Tibial nerve (tissue), 4 donors: Measurements from ENCODE around the gene AAMP. TPM values are rescaled to one million over a fixed set of nuclear protein-coding genes. Genes with fewer than 3 reads are reported as not detected.
A peak's percentile ranks its signal among the peaks of the same experiment; 100 is the strongest.

Source experiments
- DNase-seq, 2 donors: peaks; one replicate each; pipeline ENCODE4 v3.0.0-alpha.2; 2019; ENCODE audit warnings: low spot score in 2 of 2
- H3K27ac ChIP-seq, 4 donors: fragments of 200-600 bp; sonication (generic) in 3 of 4; one replicate each; pipeline ENCODE4 v1.5.1; 2017 to 2019; ENCODE audit warnings: mild to moderate bottlenecking in 1 of 4
- H3K27me3 ChIP-seq, 2 donors: fragments of 200-600 bp; sonication (generic) in 1 of 2; one replicate each; pipeline versions ENCODE4 v1.5.1 to v1.6.0; 2017 to 2019
- H3K36me3 ChIP-seq, 3 donors: fragments of 200-600 bp; sonication (generic); one replicate each; pipeline ENCODE4 v1.5.1; 2018 to 2019
- H3K4me1 ChIP-seq, 4 donors: fragments of 200-600 bp; sonication (generic) in 3 of 4; one replicate each; pipeline ENCODE4 v1.5.1; 2017 to 2019
- H3K4me3 ChIP-seq, 4 donors: fragments of 200-600 bp; sonication (generic) in 3 of 4; one replicate each; pipeline ENCODE4 v1.5.1; 2017 to 2019; ENCODE audit warnings: mild to moderate bottlenecking in 1 of 4, moderate library complexity in 1 of 4
- H3K9me3 ChIP-seq, 4 donors: fragments of 200-600 bp; sonication (generic) in 3 of 4; one replicate each; pipeline ENCODE4 v1.5.1; 2017 to 2019
- EP300 ChIP-seq, 2 donors: sonication (generic); formaldehyde crosslinking; IDR thresholded peaks; one replicate each; pipeline ENCODE4 v1.6.1; 2017; ENCODE audit warnings: antibody characterized with exemption in 2 of 2, mild to moderate bottlenecking in 1 of 2
- POLR2A ChIP-seq, 2 donors: fragments of 450-650 bp; IDR thresholded peaks; one replicate each; pipeline ENCODE4 v1.6.1; 2017; ENCODE audit warnings: antibody characterized with exemption in 2 of 2, mild to moderate bottlenecking in 2 of 2, moderate library complexity in 2 of 2
- WGBS, 2 donors: methylation state at CpG; one replicate each; pipeline ENCODE4 v1.1.5; 2018; 5-methylcytosine and 5-hydroxymethylcytosine counted together
- total RNA-seq, 4 donors: library from RNA; depleted of rRNA; stranded (reverse); fragments of >200 nt; gene quantifications; one replicate each; pipeline ENCODE4 v1.1.0, GENCODE V29; 2016
- TF ChIP-seq, protein P1 (sequence below), 5 experiments: fragments of 200-600 bp in 3 of 5; fragments of 450-650 bp in 2 of 5; sonication (generic) in 3 of 5; IDR thresholded peaks; one replicate each; pipeline ENCODE4 v1.5.1; 2016 to 2019; ENCODE audit warnings: antibody characterized with exemption in 5 of 5, mild to moderate bottlenecking in 3 of 5, moderate library complexity in 2 of 5

AAMP gene
- total RNA-seq, 4 donors from 2014 or later = 111 to 179 (median 143) TPM

DNA sequence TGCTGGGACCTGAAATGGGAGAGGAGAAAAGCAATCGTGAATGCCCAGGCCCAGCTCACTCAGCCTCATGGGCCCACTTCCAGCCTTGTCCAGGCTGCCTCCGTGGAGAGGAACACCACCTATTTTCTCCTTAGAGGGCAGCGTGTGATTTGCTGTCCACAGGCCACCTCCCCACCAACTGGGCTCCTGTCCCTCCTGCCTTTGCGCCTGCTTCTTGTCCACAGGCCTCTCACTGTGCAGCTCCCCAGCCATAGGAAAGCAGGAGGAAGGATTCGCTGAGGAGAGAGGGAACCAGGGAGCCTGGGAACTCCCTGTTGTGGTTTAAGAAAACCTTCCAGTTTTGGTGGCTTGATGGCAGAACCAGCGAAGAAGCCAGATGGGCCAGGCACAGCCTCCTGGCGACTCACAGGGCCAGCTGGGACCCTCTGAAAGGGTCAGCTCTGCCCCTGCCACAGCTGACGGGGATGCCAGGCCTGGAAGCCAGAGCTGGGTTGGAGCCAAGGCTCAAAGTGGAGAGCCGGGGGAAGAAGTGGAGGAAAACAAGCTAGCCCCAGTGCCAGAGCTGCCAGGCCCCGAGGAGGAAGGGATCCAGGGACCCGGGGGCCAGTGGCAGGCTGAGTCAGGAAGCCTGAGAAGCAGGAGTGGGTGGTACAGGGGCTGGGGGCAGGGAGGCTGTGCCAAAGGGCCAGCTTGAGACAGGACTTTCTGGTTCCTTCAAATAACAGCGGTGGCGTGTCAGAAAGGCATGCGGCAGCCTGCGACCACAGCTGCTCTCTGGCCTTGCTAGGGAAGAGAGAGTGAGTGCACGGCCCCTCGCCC lies 12.4 kb upstream of the AAMP start:
- no peaks in the 10 kb centered on the region for H3K27me3 ChIP-seq
- H3K36me3 ChIP-seq = peaks cover 3 to 49% (median 14%) of the 10 kb centered on the region in 3 donors
- no peak for TF ChIP-seq POLR2A (IDR thresholded peaks at IDR 0.05)
- TF ChIP-seq, protein P1, sequence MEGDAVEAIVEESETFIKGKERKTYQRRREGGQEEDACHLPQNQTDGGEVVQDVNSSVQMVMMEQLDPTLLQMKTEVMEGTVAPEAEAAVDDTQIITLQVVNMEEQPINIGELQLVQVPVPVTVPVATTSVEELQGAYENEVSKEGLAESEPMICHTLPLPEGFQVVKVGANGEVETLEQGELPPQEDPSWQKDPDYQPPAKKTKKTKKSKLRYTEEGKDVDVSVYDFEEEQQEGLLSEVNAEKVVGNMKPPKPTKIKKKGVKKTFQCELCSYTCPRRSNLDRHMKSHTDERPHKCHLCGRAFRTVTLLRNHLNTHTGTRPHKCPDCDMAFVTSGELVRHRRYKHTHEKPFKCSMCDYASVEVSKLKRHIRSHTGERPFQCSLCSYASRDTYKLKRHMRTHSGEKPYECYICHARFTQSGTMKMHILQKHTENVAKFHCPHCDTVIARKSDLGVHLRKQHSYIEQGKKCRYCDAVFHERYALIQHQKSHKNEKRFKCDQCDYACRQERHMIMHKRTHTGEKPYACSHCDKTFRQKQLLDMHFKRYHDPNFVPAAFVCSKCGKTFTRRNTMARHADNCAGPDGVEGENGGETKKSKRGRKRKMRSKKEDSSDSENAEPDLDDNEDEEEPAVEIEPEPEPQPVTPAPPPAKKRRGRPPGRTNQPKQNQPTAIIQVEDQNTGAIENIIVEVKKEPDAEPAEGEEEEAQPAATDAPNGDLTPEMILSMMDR (IDR thresholded peaks at IDR 0.05) = no peak
- peak; percentile 28 to 55 for TF ChIP-seq EP300 (IDR thresholded peaks at IDR 0.05)
- H3K4me1 ChIP-seq = peaks cover 11 to 77% (median 57%) of the 10 kb centered on the region in 4 donors
- no peak for DNase-seq
- no peak overlapping the region for H3K4me3 ChIP-seq
- no peaks in the 10 kb centered on the region for H3K9me3 ChIP-seq
- H3K27ac ChIP-seq = peak overlapping the region; percentile 57 to 100 (median 100)
- WGBS, 2 donors = 29 to 42% methylated on average over 16 to 17 of the region's 17 CpGs

DNA sequence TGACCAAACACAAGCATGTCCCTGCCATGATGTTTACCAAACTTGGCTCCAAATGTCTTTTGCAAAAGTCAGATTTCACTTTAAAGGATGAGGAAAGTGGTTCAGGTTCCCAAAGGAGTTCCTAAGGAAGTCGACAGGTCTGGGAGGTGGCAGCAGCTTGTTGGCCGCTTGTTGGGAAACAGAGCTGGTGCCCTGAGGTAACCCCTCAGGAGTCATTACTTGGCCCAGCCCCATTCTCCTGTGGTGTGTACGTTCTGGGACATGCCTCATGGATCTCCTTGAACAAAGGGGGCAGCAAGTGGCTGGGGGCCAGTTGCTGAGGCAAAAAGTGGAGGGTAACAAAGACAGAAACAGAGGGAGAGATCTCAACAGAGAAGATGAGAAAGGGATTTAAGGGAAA lies 11.5 kb upstream of the AAMP start:
- Histone ChIP-seq H3K4me3 (no peak overlapping the region), H3K27me3 (no peaks in the 10 kb centered on the region), H3K36me3 (peaks cover 3 to 59% (median 21%) of the 10 kb centered on the region in 3 donors), H3K4me1 (peaks cover 11 to 72% (median 50%) of the 10 kb centered on the region in 4 donors), H3K9me3 (no peaks in the 10 kb centered on the region), H3K27ac (peak overlapping the region; percentile 57 to 100 (median 100))
- 54 to 62% methylated on average over 3 of the region's 3 CpGs for WGBS, 2 donors
- TF ChIP-seq, protein P1 (IDR thresholded peaks at IDR 0.05) = no peak
- no peak for TF ChIP-seq EP300 (IDR thresholded peaks at IDR 0.05)
- no peak for TF ChIP-seq POLR2A (IDR thresholded peaks at IDR 0.05)
- DNase-seq = no peak

DNA sequence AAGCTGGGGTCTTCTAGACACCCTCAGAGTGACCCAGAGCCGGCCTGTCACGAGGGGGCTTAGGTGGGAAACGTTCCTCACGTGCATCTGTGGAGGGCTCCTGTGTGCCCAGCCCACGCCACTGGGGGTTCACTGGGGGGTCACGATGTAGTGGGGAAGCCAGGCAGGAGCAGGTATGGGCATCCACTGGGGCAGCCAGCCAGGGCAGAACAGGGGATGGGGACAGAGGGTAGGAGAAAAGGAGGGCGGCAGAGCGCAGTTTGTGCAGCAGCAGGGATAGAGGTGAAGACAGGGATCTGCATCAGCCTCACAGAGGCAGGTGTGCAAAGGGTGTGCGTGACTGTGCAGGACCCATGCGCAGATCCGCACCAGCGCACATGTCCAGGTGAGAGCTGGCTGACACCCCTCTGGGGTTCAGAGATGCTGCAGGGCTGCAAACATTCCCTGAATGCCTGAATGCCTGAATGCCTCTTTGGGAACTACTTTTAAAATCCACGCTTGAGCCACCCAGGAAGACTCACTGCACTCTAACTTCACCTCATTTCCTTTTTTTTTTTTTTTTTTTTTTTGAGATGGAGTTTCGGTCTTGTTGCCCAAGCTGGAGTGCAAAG lies 10.4 kb upstream of the AAMP start:
- H3K9me3 ChIP-seq = no peaks in the 10 kb centered on the region
- no peak for DNase-seq
- peaks cover 3 to 61% (median 40%) of the 10 kb centered on the region in 4 donors for H3K4me1 ChIP-seq
- no peaks in the 10 kb centered on the region for H3K27me3 ChIP-seq
- peak overlapping the region in 2 of 4 donors; percentile 14 to 29 for H3K27ac ChIP-seq
- TF ChIP-seq EP300 (IDR thresholded peaks at IDR 0.05) (no peak), POLR2A (IDR thresholded peaks at IDR 0.05) (no peak)
- TF ChIP-seq, protein P1 (IDR thresholded peaks at IDR 0.05) = no peak
- no peak overlapping the region for H3K4me3 ChIP-seq
- peaks cover 3 to 70% (median 32%) of the 10 kb centered on the region in 3 donors for H3K36me3 ChIP-seq
- WGBS, 2 donors = 81 to 85% methylated on average over 13 to 14 of the region's 14 CpGs

DNA sequence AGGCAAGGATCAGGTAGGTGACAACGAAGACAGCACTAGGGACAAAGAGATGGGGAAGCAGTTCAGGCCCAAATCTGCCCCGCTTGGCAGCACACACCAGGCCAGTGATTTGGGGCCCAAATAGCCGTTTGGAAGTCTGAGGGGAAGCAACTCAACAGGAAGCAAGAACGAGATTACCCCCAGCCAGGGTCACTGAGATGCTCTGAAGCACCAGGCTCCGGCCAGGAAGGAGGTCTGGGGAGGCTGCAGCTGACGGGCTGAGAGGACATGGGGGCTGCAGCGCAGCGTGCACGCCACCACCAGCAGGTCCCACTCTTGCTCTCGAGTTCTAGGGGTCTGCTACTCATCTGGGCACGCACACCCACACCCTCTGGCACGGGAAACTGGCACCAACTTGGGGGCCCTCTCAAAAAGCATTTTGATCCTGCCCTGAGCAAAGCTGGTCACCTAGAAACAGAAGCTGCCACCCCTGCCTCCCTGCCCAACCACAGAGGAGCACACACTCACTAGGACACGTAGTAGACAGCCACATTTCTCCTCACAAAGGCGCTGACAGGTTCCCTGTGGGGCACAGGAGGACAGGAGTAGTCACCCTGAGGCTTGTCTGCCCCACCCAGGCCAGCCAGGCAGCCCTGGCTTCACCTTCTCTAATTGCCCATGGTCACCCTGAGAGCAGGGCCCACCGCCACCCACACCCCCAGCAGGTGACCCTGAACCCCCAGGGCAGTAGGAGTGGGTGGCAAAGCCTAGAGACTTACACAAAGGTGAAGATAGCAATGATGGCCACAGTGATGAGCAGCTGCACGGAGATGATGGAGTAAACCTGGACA lies 8.8 kb upstream of the AAMP start:
- DNase-seq = no peak
- TF ChIP-seq, protein P1 (IDR thresholded peaks at IDR 0.05) = no peak
- TF ChIP-seq EP300 (IDR thresholded peaks at IDR 0.05) = no peak
- TF ChIP-seq POLR2A (IDR thresholded peaks at IDR 0.05) = no peak
- WGBS, 2 donors = 76 to 86% methylated on average over 15 to 16 of the region's 16 CpGs
- H3K36me3 ChIP-seq = peaks cover 3 to 86% (median 39%) of the 10 kb centered on the region in 3 donors
- H3K9me3 ChIP-seq = no peaks in the 10 kb centered on the region
- H3K27ac ChIP-seq = peak overlapping the region in 1 of 4 donors; percentile 14
- H3K4me1 ChIP-seq = peaks cover 0 to 60% (median 23%) of the 10 kb centered on the region in 4 donors
- no peak overlapping the region for H3K4me3 ChIP-seq
- no peaks in the 10 kb centered on the region for H3K27me3 ChIP-seq
